ENCODE results near the gene TEX11.
"Not testable (repeated sequence)": the region's sequence is repeated elsewhere in the genome, so short reads cannot be mapped to it uniquely, and the experiment has no call there.

- TF ChIP-seq CTCF (IDR thresholded peaks at IDR 0.05; ENCODE audit: low read depth, low read length); EZH2phosphoT487 (IDR thresholded peaks at IDR 0.05; ENCODE audit: low read depth): not testable (repeated sequence)
These were observed 180.6 kb downstream of the TEX11 start for GRCh38 chrX:70727961-70728360.

All from OCI-LY3 (cell line).